GM23338 (cell line): ENCODE measurements around the gene XXYLT1. TPM values are rescaled to one million over a fixed set of nuclear protein-coding genes. Genes with fewer than 3 reads are reported as not detected.

Experiments used
- ATAC-seq: fragments of 200-7000 bp; cut with Tn5 transposase; 3 replicates; pipeline ENCODE4 v1.9.1; 2020
- DNase-seq: peaks from one replicate; pipeline ENCODE4 v3.0.0-alpha.2; 2015; ENCODE audit warnings: low spot score
- H2AFZ ChIP-seq: fragments of 200-600 bp; sonication (generic); 2 replicates; pipeline ENCODE4 v1.8.0; 2016; ENCODE audit warnings: antibody characterized with exemption, mild to moderate bottlenecking, moderate library complexity
- H3F3A ChIP-seq: fragments of 200-600 bp; sonication (generic); replicated peaks from 2 replicates; pipeline ENCODE4 v1.8.0; 2017; ENCODE audit warnings: antibody characterized with exemption, mixed run types, low read depth
- H3K27ac ChIP-seq: fragments of 200-600 bp; sonication (generic); 2 replicates; pipeline ENCODE4 v1.6.1; 2016; ENCODE audit warnings: low read depth
- H3K27me3 ChIP-seq: fragments of 200-600 bp; sonication (generic); 2 replicates; pipeline ENCODE4 v1.8.0; 2016; ENCODE audit warnings: mild to moderate bottlenecking, mixed run types, moderate library complexity; ENCODE audit not compliant: insufficient read depth
- H3K36me3 ChIP-seq: fragments of 200-600 bp; sonication (generic); 2 replicates; pipeline ENCODE4 v1.8.0; 2016; ENCODE audit warnings: mild to moderate bottlenecking; ENCODE audit not compliant: insufficient read depth
- H3K4me1 ChIP-seq: fragments of 200-600 bp; sonication (generic); 2 replicates; pipeline ENCODE4 v1.8.0; 2016; ENCODE audit warnings: mild to moderate bottlenecking, moderate library complexity; ENCODE audit not compliant: insufficient read depth
- H3K4me2 ChIP-seq: fragments of 200-600 bp; sonication (generic); 2 replicates; pipeline ENCODE4 v1.7.1; 2017; ENCODE audit warnings: mixed run types
- H3K4me3 ChIP-seq: fragments of 200-600 bp; sonication (generic); 2 replicates; pipeline ENCODE4 v1.6.1; 2016; ENCODE audit warnings: mixed run types
- H3K79me2 ChIP-seq: fragments of 200-600 bp; sonication (generic); replicated peaks from 2 replicates; pipeline ENCODE4 v1.8.0; 2017; ENCODE audit warnings: mild to moderate bottlenecking; ENCODE audit not compliant: insufficient read depth
- H3K9me2 ChIP-seq: fragments of 200-600 bp; sonication (generic); 2 replicates; pipeline ENCODE4 v1.8.0; 2017; ENCODE audit not compliant: insufficient read depth
- H4K20me1 ChIP-seq: fragments of 200-600 bp; sonication (generic); replicated peaks from 2 replicates; pipeline ENCODE4 v1.8.0; 2017; ENCODE audit warnings: mild to moderate bottlenecking; ENCODE audit not compliant: insufficient read depth
- H3K27ac Mint-ChIP-seq: 2 replicates; pipeline ENCODE4 v1.8.0; 2020; ENCODE audit warnings: inconsistent platforms, mild to moderate bottlenecking, moderate library complexity, mixed read lengths
- H3K27me3 Mint-ChIP-seq: 3 replicates; pipeline ENCODE4 v1.8.0; 2022; ENCODE audit warnings: low read depth, mild to moderate bottlenecking, moderate library complexity, mixed read lengths, inconsistent platforms; ENCODE audit not compliant: insufficient read depth, poor library complexity
- H3K36me3 Mint-ChIP-seq: 3 replicates; pipeline ENCODE4 v1.8.0; 2021; ENCODE audit warnings: low read depth, mild to moderate bottlenecking, inconsistent platforms, moderate library complexity, mixed read lengths
- H3K4me1 Mint-ChIP-seq: 3 replicates; pipeline ENCODE4 v1.8.0; 2020; ENCODE audit warnings: mild to moderate bottlenecking, inconsistent platforms, mixed read lengths
- H3K4me3 Mint-ChIP-seq: 3 replicates; pipeline ENCODE4 v1.8.0; 2021; ENCODE audit warnings: moderate library complexity, mild to moderate bottlenecking, inconsistent platforms, mixed read lengths
- H3K9me3 Mint-ChIP-seq: 3 replicates; pipeline ENCODE4 v1.8.0; 2020; ENCODE audit warnings: moderate library complexity, mild to moderate bottlenecking, inconsistent platforms, mixed read lengths
- CREB1 ChIP-seq: fragments of 250-450 bp; sonication (Bioruptor Pico); IDR thresholded peaks from 2 replicates; pipeline ENCODE4 v1.5.0; 2020; ENCODE audit warnings: low read depth, mild to moderate bottlenecking, moderate library complexity
- EZH2 ChIP-seq: fragments of 200-600 bp; sonication (generic); IDR thresholded peaks from one replicate; pipeline ENCODE4 v1.8.0; 2017; ENCODE audit warnings: antibody characterized with exemption, mild to moderate bottlenecking, low read depth; ENCODE audit not compliant: unreplicated experiment
- EZH2phosphoT487 ChIP-seq: fragments of 200-600 bp; sonication (generic); IDR thresholded peaks from one replicate; pipeline ENCODE4 v1.8.1; 2018; ENCODE audit warnings: antibody characterized with exemption; ENCODE audit not compliant: unreplicated experiment
- JUNB ChIP-seq: IDR thresholded peaks from one replicate; pipeline ENCODE4 v1.6.1; 2016; ENCODE audit warnings: antibody characterized with exemption; ENCODE audit not compliant: unreplicated experiment
- NANOG ChIP-seq: IDR thresholded peaks from 2 replicates; pipeline ENCODE4 v1.6.1; 2016; ENCODE audit warnings: antibody characterized with exemption, borderline replicate concordance
- POLR2AphosphoS5 ChIP-seq: IDR thresholded peaks from 2 replicates; pipeline ENCODE4 v1.6.1; 2016; ENCODE audit warnings: antibody characterized with exemption, low read depth
- STAT1 ChIP-seq: IDR thresholded peaks from one replicate; pipeline ENCODE4 v1.6.1; 2016; ENCODE audit warnings: antibody characterized with exemption; ENCODE audit not compliant: unreplicated experiment
- ZNF114 ChIP-seq: fragments of 250-450 bp; sonication (Bioruptor Pico); IDR thresholded peaks from 2 replicates; pipeline ENCODE4 v1.5.0; 2020; ENCODE audit warnings: mild to moderate bottlenecking, moderate library complexity
- polyA plus RNA-seq: library from polyadenylated mRNA; unstranded; fragments of >200 nt; fragmentation: Nextera tagmentation; extraction: Ambion mirVana; gene quantifications from 2 replicates; pipeline ENCODE4 v1.2.1, GENCODE V29; 2016
- total RNA-seq: library from RNA; depleted of rRNA; stranded (reverse); fragments of >200 nt; shearing (Covaris generic); gene quantifications from 2 replicates; pipeline ENCODE4 v1.2.3, GENCODE V29; 2014
- TF ChIP-seq, protein P1 (sequence below): fragments of 250-450 bp; sonication (Bioruptor Pico); IDR thresholded peaks from 2 replicates; pipeline ENCODE4 v1.5.0; 2020; ENCODE audit warnings: mild to moderate bottlenecking, moderate library complexity
- TF ChIP-seq, protein P2 (sequence below): IDR thresholded peaks from 2 replicates; pipeline ENCODE4 v1.6.1; 2016; ENCODE audit warnings: antibody characterized with exemption
- TF ChIP-seq, protein P3 (sequence below): IDR thresholded peaks from one replicate; pipeline ENCODE4 v1.6.1; 2018; ENCODE audit warnings: antibody characterized with exemption; ENCODE audit not compliant: unreplicated experiment
- TF ChIP-seq, protein P4 (sequence below), 2 experiments: fragments of 200-600 bp in 1 of 2; sonication (generic) in 1 of 2; conservative IDR thresholded peaks; 2 replicates each; pipeline versions ENCODE4 v1.5.1 to v1.6.1; 2016 to 2017; ENCODE audit warnings: antibody characterized with exemption in 2 of 2, low read depth in 2 of 2, mild to moderate bottlenecking in 2 of 2, moderate library complexity in 1 of 2

The XXYLT1 gene
- total and polyA plus RNA-seq, 2 experiments from 2014 or later = 13.5 to 34.8 TPM

DNA sequence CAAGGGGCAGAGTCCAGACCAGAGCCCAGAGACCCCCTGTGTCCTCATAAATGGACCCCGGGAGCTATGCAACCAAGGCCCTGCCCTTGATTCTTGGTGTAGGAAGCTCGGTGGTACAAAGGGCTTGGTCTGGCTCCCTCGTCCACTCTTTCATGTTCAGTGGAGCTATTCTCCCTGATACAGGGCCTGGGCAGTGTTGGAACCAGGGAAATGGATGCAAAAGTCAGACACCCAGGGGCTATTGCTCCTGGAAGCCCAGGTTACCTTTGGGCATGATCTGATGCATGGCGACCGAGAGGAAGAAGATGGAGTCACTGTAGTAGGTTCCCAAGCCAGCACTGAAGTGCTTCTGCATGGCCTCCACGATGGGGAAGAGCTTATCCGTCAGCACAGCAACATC lies 44.5 kb downstream of the XXYLT1 start (continued):
- TF ChIP-seq, protein P1, sequence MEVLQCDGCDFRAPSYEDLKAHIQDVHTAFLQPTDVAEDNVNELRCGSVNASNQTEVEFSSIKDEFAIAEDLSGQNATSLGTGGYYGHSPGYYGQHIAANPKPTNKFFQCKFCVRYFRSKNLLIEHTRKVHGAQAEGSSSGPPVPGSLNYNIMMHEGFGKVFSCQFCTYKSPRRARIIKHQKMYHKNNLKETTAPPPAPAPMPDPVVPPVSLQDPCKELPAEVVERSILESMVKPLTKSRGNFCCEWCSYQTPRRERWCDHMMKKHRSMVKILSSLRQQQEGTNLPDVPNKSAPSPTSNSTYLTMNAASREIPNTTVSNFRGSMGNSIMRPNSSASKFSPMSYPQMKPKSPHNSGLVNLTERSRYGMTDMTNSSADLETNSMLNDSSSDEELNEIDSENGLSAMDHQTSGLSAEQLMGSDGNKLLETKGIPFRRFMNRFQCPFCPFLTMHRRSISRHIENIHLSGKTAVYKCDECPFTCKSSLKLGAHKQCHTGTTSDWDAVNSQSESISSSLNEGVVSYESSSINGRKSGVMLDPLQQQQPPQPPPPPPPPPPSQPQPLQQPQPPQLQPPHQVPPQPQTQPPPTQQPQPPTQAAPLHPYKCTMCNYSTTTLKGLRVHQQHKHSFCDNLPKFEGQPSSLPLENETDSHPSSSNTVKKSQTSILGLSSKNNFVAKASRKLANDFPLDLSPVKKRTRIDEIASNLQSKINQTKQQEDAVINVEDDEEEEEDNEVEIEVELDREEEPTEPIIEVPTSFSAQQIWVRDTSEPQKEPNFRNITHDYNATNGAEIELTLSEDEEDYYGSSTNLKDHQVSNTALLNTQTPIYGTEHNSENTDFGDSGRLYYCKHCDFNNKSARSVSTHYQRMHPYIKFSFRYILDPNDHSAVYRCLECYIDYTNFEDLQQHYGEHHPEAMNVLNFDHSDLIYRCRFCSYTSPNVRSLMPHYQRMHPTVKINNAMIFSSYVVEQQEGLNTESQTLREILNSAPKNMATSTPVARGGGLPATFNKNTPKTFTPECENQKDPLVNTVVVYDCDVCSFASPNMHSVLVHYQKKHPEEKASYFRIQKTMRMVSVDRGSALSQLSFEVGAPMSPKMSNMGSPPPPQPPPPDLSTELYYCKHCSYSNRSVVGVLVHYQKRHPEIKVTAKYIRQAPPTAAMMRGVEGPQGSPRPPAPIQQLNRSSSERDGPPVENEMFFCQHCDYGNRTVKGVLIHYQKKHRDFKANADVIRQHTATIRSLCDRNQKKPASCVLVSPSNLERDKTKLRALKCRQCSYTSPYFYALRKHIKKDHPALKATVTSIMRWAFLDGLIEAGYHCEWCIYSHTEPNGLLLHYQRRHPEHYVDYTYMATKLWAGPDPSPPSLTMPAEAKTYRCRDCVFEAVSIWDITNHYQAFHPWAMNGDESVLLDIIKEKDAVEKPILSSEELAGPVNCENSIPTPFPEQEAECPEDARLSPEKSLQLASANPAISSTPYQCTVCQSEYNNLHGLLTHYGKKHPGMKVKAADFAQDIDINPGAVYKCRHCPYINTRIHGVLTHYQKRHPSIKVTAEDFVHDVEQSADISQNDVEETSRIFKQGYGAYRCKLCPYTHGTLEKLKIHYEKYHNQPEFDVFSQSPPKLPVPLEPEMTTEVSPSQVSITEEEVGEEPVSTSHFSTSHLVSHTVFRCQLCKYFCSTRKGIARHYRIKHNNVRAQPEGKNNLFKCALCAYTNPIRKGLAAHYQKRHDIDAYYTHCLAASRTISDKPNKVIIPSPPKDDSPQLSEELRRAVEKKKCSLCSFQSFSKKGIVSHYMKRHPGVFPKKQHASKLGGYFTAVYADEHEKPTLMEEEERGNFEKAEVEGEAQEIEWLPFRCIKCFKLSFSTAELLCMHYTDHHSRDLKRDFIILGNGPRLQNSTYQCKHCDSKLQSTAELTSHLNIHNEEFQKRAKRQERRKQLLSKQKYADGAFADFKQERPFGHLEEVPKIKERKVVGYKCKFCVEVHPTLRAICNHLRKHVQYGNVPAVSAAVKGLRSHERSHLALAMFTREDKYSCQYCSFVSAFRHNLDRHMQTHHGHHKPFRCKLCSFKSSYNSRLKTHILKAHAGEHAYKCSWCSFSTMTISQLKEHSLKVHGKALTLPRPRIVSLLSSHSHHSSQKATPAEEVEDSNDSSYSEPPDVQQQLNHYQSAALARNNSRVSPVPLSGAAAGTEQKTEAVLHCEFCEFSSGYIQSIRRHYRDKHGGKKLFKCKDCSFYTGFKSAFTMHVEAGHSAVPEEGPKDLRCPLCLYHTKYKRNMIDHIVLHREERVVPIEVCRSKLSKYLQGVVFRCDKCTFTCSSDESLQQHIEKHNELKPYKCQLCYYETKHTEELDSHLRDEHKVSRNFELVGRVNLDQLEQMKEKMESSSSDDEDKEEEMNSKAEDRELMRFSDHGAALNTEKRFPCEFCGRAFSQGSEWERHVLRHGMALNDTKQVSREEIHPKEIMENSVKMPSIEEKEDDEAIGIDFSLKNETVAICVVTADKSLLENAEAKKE (CRISPR knock-in tag) = no peak

DNA sequence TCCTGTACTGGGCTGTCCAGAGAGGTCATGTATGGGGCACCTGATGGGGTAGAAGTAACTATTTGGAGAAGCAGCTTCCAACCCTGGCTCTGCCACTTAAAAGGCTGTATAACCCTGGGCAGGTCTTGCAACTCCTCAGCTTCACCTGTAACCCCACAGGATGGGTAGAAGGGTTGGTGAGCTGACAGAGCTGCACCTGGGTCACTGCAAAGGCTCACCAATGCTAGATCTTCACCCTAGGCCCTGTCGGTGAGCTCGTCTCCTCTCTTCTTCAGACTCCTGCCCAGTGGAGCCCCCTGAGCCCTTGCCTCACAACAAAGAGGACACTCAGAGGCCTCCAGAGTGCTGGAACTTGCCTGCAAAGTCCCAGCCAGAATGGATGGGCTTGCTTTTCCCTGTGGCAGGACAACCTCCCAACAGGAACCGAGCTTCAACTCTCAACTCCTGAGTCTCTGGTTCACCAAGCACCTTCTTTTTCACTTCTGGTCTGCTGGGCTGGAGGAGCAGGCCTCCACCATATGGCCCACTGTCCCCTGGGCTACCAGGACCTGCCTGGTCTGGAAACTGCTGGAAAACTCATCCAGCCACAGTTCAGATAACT lies 45.9 kb downstream of the XXYLT1 start:
- H3K4me3 Mint-ChIP-seq = no peak overlapping the region
- TF ChIP-seq, protein P2, sequence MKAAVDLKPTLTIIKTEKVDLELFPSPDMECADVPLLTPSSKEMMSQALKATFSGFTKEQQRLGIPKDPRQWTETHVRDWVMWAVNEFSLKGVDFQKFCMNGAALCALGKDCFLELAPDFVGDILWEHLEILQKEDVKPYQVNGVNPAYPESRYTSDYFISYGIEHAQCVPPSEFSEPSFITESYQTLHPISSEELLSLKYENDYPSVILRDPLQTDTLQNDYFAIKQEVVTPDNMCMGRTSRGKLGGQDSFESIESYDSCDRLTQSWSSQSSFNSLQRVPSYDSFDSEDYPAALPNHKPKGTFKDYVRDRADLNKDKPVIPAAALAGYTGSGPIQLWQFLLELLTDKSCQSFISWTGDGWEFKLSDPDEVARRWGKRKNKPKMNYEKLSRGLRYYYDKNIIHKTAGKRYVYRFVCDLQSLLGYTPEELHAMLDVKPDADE = no peak
- TF ChIP-seq CREB1 (CRISPR knock-in tag) = no peak
- TF ChIP-seq NANOG = no peak
- TF ChIP-seq, protein P3, sequence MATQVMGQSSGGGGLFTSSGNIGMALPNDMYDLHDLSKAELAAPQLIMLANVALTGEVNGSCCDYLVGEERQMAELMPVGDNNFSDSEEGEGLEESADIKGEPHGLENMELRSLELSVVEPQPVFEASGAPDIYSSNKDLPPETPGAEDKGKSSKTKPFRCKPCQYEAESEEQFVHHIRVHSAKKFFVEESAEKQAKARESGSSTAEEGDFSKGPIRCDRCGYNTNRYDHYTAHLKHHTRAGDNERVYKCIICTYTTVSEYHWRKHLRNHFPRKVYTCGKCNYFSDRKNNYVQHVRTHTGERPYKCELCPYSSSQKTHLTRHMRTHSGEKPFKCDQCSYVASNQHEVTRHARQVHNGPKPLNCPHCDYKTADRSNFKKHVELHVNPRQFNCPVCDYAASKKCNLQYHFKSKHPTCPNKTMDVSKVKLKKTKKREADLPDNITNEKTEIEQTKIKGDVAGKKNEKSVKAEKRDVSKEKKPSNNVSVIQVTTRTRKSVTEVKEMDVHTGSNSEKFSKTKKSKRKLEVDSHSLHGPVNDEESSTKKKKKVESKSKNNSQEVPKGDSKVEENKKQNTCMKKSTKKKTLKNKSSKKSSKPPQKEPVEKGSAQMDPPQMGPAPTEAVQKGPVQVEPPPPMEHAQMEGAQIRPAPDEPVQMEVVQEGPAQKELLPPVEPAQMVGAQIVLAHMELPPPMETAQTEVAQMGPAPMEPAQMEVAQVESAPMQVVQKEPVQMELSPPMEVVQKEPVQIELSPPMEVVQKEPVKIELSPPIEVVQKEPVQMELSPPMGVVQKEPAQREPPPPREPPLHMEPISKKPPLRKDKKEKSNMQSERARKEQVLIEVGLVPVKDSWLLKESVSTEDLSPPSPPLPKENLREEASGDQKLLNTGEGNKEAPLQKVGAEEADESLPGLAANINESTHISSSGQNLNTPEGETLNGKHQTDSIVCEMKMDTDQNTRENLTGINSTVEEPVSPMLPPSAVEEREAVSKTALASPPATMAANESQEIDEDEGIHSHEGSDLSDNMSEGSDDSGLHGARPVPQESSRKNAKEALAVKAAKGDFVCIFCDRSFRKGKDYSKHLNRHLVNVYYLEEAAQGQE = no peak
- no peak for TF ChIP-seq ZNF114 (CRISPR knock-in tag)
- TF ChIP-seq STAT1 = no peak
- TF ChIP-seq EZH2phosphoT487 = no peak
- no peak for TF ChIP-seq POLR2AphosphoS5
- no peak for TF ChIP-seq EZH2
- TF ChIP-seq, protein P4, sequence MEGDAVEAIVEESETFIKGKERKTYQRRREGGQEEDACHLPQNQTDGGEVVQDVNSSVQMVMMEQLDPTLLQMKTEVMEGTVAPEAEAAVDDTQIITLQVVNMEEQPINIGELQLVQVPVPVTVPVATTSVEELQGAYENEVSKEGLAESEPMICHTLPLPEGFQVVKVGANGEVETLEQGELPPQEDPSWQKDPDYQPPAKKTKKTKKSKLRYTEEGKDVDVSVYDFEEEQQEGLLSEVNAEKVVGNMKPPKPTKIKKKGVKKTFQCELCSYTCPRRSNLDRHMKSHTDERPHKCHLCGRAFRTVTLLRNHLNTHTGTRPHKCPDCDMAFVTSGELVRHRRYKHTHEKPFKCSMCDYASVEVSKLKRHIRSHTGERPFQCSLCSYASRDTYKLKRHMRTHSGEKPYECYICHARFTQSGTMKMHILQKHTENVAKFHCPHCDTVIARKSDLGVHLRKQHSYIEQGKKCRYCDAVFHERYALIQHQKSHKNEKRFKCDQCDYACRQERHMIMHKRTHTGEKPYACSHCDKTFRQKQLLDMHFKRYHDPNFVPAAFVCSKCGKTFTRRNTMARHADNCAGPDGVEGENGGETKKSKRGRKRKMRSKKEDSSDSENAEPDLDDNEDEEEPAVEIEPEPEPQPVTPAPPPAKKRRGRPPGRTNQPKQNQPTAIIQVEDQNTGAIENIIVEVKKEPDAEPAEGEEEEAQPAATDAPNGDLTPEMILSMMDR (conservative IDR thresholded peaks at IDR 0.05; ENCODE audit: low read depth in 2 of 2) = no peak
- no peak for TF ChIP-seq JUNB

More for the DNA sequence above, 45.9 kb downstream of the XXYLT1 start:
- ATAC-seq (no peak), DNase-seq (no peak)
- no peak overlapping the region for H3K27ac Mint-ChIP-seq
- peaks cover 28% of the 10 kb centered on the region for H3K36me3 Mint-ChIP-seq
- no peaks in the 10 kb centered on the region for H3K9me2 ChIP-seq
- H3K27me3 Mint-ChIP-seq = peaks cover 26% of the 10 kb centered on the region
- no peaks in the 10 kb centered on the region for H4K20me1 ChIP-seq
- H3K27me3 ChIP-seq = no peaks in the 10 kb centered on the region
- no peaks in the 10 kb centered on the region for H3K36me3 ChIP-seq
- no peak overlapping the region for H3K4me3 ChIP-seq
- H3K4me1 Mint-ChIP-seq = peaks cover 34% of the 10 kb centered on the region
- H3K27ac ChIP-seq = no peak overlapping the region
- H3F3A ChIP-seq = 0 out of 2 replicates have a peak, but pooled peaks cover 2% of the 10 kb centered on the region
- H3K9me3 Mint-ChIP-seq = no peaks in the 10 kb centered on the region
- H3K4me1 ChIP-seq = peaks cover 27% of the 10 kb centered on the region
- H2AFZ ChIP-seq = no peak overlapping the region
- H3K79me2 ChIP-seq = peaks cover 16% of the 10 kb centered on the region
- no peak overlapping the region for H3K4me2 ChIP-seq
